HPDE6-E6E7 (cell line): ENCODE measurements around the gene SYNE2.

Experiments
- DNase-seq: peaks from one replicate; pipeline ENCODE4 v3.0.0; 2011; ENCODE audit warnings: missing footprints; ENCODE audit errors: extremely low spot score

The SYNE2 gene

DNA sequence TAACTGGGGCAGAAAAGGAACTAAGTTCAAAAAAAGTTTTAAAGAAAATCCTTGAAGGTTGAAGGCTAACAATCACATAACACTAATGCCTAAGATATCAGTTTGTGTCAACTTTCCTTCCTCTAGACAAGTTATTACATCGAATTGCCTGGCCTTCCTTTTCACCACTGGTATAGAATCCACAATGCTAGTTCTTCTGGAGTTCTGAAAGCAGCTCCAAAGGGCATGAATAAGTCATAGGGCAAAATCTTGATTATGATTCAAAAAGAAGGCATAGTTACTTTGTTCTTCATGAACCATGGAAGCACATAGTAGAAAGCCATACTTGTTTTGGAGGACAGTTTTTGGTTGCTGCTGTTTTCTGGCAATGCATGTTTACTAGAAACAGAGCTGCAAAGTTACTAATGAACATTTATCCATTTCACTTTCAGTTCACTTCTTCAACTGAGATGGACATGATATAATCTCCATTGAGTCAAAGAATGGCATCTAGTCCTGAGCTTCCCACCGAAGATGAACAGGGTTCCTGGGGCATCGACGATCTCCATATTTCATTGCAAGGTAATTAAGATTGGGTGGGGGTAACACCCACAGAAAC is 56.0 kb downstream of the SYNE2 start:
- DNase-seq, result no peak

GRCh38 chr14:63909984-63910383 is 57.2 kb downstream of the SYNE2 start:
- no peak for DNase-seq

DNA sequence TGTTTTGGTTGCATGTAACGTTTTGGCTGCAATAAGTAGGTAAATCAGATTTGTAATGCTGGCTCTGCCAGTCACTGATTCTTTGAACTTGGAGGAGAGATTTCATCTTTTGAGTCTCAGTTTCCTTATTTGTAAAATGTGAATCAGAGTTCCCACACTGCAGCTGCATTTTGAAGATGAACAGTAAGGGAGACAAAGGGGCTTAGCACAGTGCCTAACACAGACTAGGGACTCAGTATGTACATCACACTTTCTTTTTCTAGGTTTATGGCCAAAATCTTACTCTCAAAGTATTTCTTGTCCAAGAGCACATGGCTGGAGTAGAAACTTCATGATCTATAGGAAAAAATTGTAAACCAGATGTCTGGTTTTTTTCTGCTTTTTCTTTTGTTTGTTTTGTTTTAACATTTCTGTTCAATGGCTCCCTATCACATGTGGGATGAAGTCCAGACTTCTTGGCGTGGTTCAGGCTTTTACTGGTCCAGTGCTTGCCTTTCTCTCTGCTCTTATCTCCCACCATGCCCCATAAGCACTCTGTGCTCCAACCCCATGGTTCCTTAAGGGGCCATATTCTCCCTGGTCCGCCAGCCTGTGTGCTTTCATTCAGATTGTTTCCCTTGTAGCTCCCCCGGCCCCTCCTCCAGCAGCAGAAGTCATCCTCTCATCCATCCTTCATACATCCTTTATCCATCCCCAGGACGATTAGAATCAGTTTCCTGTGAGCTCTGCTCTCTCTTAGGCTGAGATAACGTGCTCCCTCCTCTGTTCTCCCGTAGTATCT is 58.0 kb downstream of the SYNE2 start:
- no peak for DNase-seq

DNA sequence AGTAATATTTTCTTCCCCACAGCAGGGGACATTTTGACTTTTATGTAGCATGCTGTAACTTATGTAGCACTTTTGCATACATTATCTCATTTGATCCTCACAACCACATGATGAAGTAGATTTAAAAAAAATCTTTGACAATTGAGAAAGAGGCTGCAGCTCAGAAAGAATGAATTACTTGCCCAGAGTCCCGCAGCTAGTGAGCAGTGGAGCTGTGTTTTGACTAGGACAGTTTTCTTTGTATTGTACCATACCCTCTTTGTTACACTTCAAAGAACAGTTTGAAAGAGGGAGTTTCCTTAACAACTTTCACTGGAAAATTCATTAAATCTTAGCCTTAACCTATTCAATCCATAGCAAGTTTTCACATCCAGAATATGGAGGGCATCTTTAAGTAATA is 58.6 kb downstream of the SYNE2 start:
- no peak for DNase-seq

GRCh38 chr14:63912286-63912685 is 59.5 kb downstream of the SYNE2 start:
- DNase-seq, result no peak

- DNase-seq, result no peak
Measured at GRCh38 chr14:63918411-63918810, 65.6 kb downstream of the SYNE2 start.

- peak; percentile 84 for DNase-seq
Measured at GRCh38 chr14:63922696-63923421, 70.1 kb downstream of the SYNE2 start.

- no peak for DNase-seq
Measured at GRCh38 chr14:63923422-63923752, 70.6 kb downstream of the SYNE2 start.

DNA sequence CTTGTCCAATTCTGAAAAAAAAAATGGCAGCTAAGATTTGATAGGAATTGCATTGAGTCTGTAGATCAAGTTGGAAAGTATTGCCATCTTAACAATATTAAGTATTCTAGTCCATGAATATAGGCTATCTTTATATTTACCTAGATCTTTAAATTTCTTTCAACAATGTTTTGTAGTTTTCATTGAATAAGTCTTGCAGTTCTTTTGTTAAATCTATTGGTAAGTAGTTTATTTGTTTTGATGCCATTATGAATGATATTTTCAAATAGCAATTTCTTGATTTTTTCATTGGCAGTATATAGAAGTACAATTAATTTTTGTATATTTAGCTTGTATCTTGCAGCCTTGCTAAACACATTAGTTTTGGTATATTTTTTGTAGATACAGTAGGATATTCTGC is 71.6 kb downstream of the SYNE2 start:
- DNase-seq, result no peak

- no peak for DNase-seq
Measured at GRCh38 chr14:63926641-63927040, 73.8 kb downstream of the SYNE2 start.

DNA sequence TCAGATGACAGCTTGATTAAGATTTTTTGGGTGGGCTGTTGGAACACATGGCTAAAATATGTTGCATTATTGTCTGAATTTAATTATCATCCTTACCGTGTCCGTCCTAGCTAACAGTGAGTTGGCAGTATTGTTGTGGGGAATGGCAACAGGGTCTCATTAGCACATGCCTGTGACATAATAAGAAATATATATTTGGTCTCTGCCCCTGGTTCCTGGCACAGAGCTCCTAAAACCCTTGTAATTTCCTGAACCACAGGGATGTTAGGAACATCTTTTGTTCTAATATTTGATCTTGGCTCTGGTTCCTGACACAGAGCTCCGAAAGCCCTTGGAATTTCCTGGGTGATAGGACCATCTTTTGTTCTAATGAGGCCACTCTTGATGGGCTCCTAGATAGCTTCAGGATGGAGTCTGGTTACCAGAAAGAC is 76.0 kb downstream of the SYNE2 start:
- no peak for DNase-seq

GRCh38 chr14:63933110-63933509 is 80.3 kb downstream of the SYNE2 start:
- DNase-seq, result no peak

DNA sequence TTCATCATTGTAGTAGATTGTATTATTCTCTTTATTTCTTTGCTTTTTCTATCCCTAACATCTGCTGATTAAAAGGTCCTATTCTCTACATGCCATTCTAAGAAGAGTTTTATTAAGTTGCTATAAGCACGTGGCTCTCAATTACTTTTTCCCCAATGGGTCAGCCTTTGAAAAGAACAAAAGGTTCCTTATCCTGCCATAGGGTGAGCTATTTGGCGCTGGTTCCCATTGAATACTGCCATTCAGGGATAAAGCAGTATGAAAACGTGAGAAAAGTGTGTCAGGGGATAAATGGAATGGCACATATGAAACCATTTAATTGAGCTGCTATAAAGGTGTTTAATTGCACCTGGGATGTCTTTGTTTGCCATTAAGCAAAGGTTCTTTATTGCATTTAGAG is 80.9 kb downstream of the SYNE2 start:
- DNase-seq, result no peak

DNA sequence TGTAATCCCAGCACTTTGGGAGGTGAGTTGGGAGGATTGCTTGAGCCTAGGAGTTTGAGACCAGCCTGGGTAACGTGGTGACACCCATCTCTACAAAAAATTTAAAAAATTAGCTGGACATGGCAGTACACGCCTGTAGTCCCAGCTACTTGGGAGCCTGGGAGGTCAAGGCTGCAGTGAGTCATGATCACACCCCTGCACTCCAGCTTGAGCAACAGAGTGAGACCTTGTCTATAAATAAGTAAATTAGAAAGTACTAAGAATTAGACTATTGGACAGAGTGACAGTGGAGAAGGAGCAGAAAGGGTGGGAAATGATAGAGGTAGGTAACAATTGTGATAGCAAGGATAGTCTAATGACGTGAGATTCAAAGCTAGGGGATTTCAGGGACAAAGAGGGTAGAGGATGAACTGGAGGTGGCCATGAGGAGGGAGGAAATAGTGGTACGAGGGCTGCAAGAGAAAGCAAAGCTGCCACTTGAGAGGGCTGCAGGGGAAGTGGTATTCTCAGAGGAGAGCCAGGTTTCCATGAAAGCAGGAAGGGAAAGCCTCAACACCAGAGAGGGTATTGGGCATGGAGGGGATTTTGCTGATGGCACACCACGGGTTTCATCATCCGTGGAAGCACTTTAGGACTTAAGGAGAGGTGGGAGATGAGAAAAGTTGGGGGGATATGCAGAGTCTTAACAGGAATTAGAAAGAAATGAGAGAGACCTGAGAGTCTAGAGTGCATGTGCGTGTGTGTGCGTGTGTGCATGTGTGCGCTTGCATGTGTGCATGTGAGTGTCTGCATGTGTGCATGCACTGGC is 85.6 kb downstream of the SYNE2 start:
- no peak for DNase-seq

DNA sequence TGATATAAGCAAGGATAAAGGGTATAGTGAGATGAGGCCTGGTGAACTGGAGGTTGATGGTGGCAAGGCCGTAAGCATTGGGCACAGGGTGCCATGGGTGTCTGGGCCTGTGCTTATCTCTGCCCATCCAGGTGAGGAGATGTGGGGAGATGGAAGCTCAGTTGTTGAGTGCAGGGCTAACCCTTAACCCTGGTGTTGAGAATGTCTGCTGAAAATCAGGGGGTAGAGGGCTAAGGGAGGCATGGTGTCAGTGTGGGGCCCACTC is 86.1 kb downstream of the SYNE2 start:
- no peak for DNase-seq

GRCh38 chr14:63940387-63940786 is 87.6 kb downstream of the SYNE2 start:
- no peak for DNase-seq

DNA sequence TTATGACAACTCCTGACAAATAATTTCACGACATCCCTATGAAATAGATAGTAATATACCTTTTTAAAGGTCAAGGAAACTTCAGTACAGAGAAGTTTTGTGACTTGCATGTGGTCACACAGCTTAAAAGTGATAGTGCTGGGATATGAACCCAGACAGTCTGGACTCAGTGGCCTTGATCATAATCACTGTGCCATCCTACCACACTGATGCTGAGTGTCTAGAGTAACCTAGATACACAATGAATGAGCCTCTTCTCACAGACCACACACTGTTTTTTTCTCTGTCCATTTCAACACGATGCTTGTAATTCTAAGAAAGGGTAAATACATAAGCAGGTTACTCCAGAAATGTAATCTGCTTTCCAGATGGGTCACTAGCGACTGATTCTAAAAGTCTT is 88.2 kb downstream of the SYNE2 start:
- no peak for DNase-seq

DNA sequence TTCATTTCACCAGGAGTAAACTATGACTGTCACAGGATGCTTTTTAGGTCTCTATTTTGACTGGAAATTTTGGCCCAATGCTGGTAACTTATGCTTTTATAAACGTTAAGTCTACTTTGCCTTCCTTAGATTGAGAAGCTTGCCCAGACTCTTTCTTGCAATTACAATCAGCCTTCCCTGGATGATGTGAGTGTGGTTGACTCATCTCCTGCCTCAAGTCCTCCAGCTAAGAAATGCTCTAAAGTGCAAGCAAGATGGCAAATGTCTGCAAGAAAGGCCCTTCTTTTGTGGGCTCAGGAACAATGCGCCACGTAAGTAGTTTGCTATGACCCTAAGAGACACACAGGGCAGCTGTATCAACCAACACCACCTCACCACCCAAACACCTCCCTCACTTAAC is 96.9 kb downstream of the SYNE2 start:
- no peak for DNase-seq

GRCh38 chr14:63951021-63951420 is 98.2 kb downstream of the SYNE2 start:
- no peak for DNase-seq

GRCh38 chr14:63951429-63951828 is 98.6 kb downstream of the SYNE2 start:
- no peak for DNase-seq

- no peak for DNase-seq
Measured at GRCh38 chr14:63952053-63952932, 99.5 kb downstream of the SYNE2 start.
